Raji (cell line): ENCODE data around the gene APOA1.

ENCODE experiments used
- POLR2A ChIP-seq: IDR thresholded peaks from 2 replicates; pipeline ENCODE4 v1.6.1; 2011; ENCODE audit warnings: low read depth, low read length, control low read depth; ENCODE audit not compliant: insufficient read depth

Gene APOA1

GRCh38 chr11:116865696-116866095, 28.3 kb upstream of the APOA1 start:
- no peak for TF ChIP-seq POLR2A

GRCh38 chr11:116864531-116864930, 27.1 kb upstream of the APOA1 start:
- no peak for TF ChIP-seq POLR2A

GRCh38 chr11:116862951-116863350, 25.5 kb upstream of the APOA1 start:
- no peak for TF ChIP-seq POLR2A

GRCh38 chr11:116862185-116862584, 24.8 kb upstream of the APOA1 start:
- TF ChIP-seq POLR2A = no peak

GRCh38 chr11:116861539-116861938, 24.1 kb upstream of the APOA1 start:
- no peak for TF ChIP-seq POLR2A

GRCh38 chr11:116860303-116860702, 22.9 kb upstream of the APOA1 start:
- TF ChIP-seq POLR2A = no peak

- TF ChIP-seq POLR2A = no peak
Observed at GRCh38 chr11:116859175-116859574, 21.8 kb upstream of the APOA1 start.

- TF ChIP-seq POLR2A = no peak
Observed at GRCh38 chr11:116857936-116858335, 20.5 kb upstream of the APOA1 start.

- no peak for TF ChIP-seq POLR2A
Observed at GRCh38 chr11:116857316-116857715, 19.9 kb upstream of the APOA1 start.

- no peak for TF ChIP-seq POLR2A
Observed at GRCh38 chr11:116856423-116856822, 19.0 kb upstream of the APOA1 start.

- TF ChIP-seq POLR2A = no peak
Observed at GRCh38 chr11:116855413-116855812, 18.0 kb upstream of the APOA1 start.

- no peak for TF ChIP-seq POLR2A
Observed at GRCh38 chr11:116853461-116854073, 16.1 kb upstream of the APOA1 start.

GRCh38 chr11:116852261-116853031, 15.0 kb upstream of the APOA1 start:
- no peak for TF ChIP-seq POLR2A

GRCh38 chr11:116851626-116852025, 14.2 kb upstream of the APOA1 start:
- TF ChIP-seq POLR2A = no peak

- no peak for TF ChIP-seq POLR2A
Observed at GRCh38 chr11:116849486-116849885, 12.1 kb upstream of the APOA1 start.

- TF ChIP-seq POLR2A = no peak
Observed at GRCh38 chr11:116849060-116849459, 11.6 kb upstream of the APOA1 start.

- no peak for TF ChIP-seq POLR2A
Observed at GRCh38 chr11:116847612-116848011, 10.2 kb upstream of the APOA1 start.
